GM19035 (cell line): Measurements from ENCODE around the gene ME3.

Experiments
- ATAC-seq: cut with Tn5 transposase; IDR thresholded peaks from one replicate; pipeline ENCODE4 v1.9.1; 2021; ENCODE audit not compliant: unreplicated experiment

ME3 gene

GRCh38 chr11:86589856-86590589, 82.4 kb downstream of the ME3 start:
- ATAC-seq = no peak

- ATAC-seq = no peak
These were observed 83.2 kb downstream of the ME3 start for GRCh38 chr11:86589204-86589603.

GRCh38 chr11:86588566-86589090, 83.8 kb downstream of the ME3 start:
- no peak for ATAC-seq

GRCh38 chr11:86587264-86588193, 84.9 kb downstream of the ME3 start:
- no peak for ATAC-seq

- ATAC-seq = no peak
These were observed 86.1 kb downstream of the ME3 start for GRCh38 chr11:86586307-86586706.

GRCh38 chr11:86582898-86583297, 89.5 kb downstream of the ME3 start:
- ATAC-seq = no peak

- ATAC-seq = no peak
These were observed 91.9 kb downstream of the ME3 start for GRCh38 chr11:86580535-86580934.

GRCh38 chr11:86579406-86579731, 93.0 kb downstream of the ME3 start:
- no peak for ATAC-seq

GRCh38 chr11:86578727-86579405, 93.5 kb downstream of the ME3 start:
- no peak for ATAC-seq

- ATAC-seq = no peak
These were observed 94.5 kb downstream of the ME3 start for GRCh38 chr11:86577644-86578636.

GRCh38 chr11:86576946-86577624, 95.3 kb downstream of the ME3 start:
- no peak for ATAC-seq

- ATAC-seq = no peak
These were observed 96.5 kb downstream of the ME3 start for GRCh38 chr11:86575927-86576326.

GRCh38 chr11:86575208-86575855, 97.1 kb downstream of the ME3 start:
- no peak for ATAC-seq

GRCh38 chr11:86574493-86575207, 97.8 kb downstream of the ME3 start:
- no peak for ATAC-seq

GRCh38 chr11:86571273-86571948, 101.0 kb downstream of the ME3 start:
- ATAC-seq = no peak

- no peak for ATAC-seq
These were observed 102.0 kb downstream of the ME3 start for GRCh38 chr11:86570451-86570850.

GRCh38 chr11:86570020-86570419, 102.4 kb downstream of the ME3 start:
- ATAC-seq = no peak

GRCh38 chr11:86569109-86569508, 103.3 kb downstream of the ME3 start:
- ATAC-seq = no peak
